Motor neuron (in vitro differentiated cells): Measurements from ENCODE around the gene PAGE1. TPM values are rescaled to one million over a fixed set of nuclear protein-coding genes. Genes with fewer than 3 reads are reported as not detected.
"Not testable (repeated sequence)": the region's sequence is repeated elsewhere in the genome, so short reads cannot be mapped to it uniquely, and the experiment has no call there.

ENCODE experiments used
- ATAC-seq, 8 experiments: fragments of 200-7000 bp; cut with Tn5 transposase; replicated peaks in 6 of 8; 2 replicates each; pipeline ENCODE4 v1.8.0; 2021; ENCODE audit warnings: mild to moderate bottlenecking in 8 of 8, moderate library complexity in 8 of 8
- H3K27ac ChIP-seq, 2 donors: fragments of 250-450 bp; sonication (Bioruptor Pico); 2 replicates each; pipeline ENCODE4 v1.9.0; 2021; ENCODE audit warnings: antibody characterized with exemption in 2 of 2, mild to moderate bottlenecking in 2 of 2, moderate library complexity in 1 of 2
- H3K4me1 ChIP-seq, 2 donors: fragments of 250-450 bp; sonication (Bioruptor Pico); replicated peaks in 1 of 2; 2 replicates each; pipeline ENCODE4 v1.6.1; 2021; ENCODE audit warnings: antibody characterized with exemption in 2 of 2, mild to moderate bottlenecking in 2 of 2, moderate library complexity in 1 of 2
- H3K4me3 ChIP-seq, 5 donors: fragments of 250-450 bp; sonication (Bioruptor Pico); 2 replicates each; pipeline ENCODE4 v1.9.0; 2021; ENCODE audit warnings: antibody characterized with exemption in 5 of 5, mild to moderate bottlenecking in 5 of 5, moderate library complexity in 4 of 5
- WGBS, 10 experiments: fragments of 450-650 bp; shearing (Covaris generic); methylation state at CpG; one replicate each; pipeline ENCODE4 v1.0.0; 2022; 5-methylcytosine and 5-hydroxymethylcytosine counted together
- in situ Hi-C, 9 experiments: fragments of 400-800 bp; cut with MboI; loops; one replicate each; pipeline ENCODE4 v1.15.0; 2021; ENCODE audit warnings: low sequenced_read_pairs in 9 of 9, low pct_unique_long_range_greater_than_20kb in 2 of 9; ENCODE audit not compliant: unreplicated experiment in 9 of 9
- total RNA-seq, 8 experiments: library from RNA; unstranded; fragments of 300-600 nt; gene quantifications; 2 replicates each; pipeline versions ENCODE4 v1.2.3 to v1.2.4, GENCODE V29; 2022

The PAGE1 gene
- total RNA-seq: not detected

- in situ Hi-C loops: no loop called here
- Histone ChIP-seq H3K4me3 (no peak within 1 kb of the TSS), H3K4me1 (no peaks in the 10 kb centered on the region), H3K27ac (no peak within 1 kb of the TSS)
- no peak for ATAC-seq
- WGBS, 10 experiments: 53 to 100% (median 72%) methylated on average over 1 to 6 of the region's 38 CpGs; no CpG with 5 or more reads in 5 of the 10 experiments
Measured at GRCh38 chrX:49695276-49696180, at the start of gene PAGE1. PAGE1 (minus strand) TSS chrX:49695984; CDS start chrX:49694770, 1,214 bp downstream.

- ATAC-seq, H3K27ac ChIP-seq, in situ Hi-C loops, H3K4me1 ChIP-seq, H3K4me3 ChIP-seq: not testable (repeated sequence)
- WGBS, 10 experiments: 55 to 86% methylated on average over 1 of the region's 1 CpG; no CpG with 5 or more reads in 8 of the 10 experiments
Measured at GRCh38 chrX:49741501-49741900, 45.7 kb upstream of the PAGE1 start.

GRCh38 chrX:49727847-49728246 lies 32.1 kb upstream of the PAGE1 start:
- no peak for ATAC-seq

GRCh38 chrX:49726966-49727365 lies 31.2 kb upstream of the PAGE1 start:
- no peaks in the 10 kb centered on the region for H3K4me1 ChIP-seq
- no peak for ATAC-seq
- in situ Hi-C loops: no loop called here
- no peak overlapping the region for H3K4me3 ChIP-seq
- WGBS, 10 experiments: 50 to 100% methylated on average over 1 of the region's 5 CpGs; no CpG with 5 or more reads in 8 of the 10 experiments
- H3K27ac ChIP-seq: no peak overlapping the region

More at GRCh38 chrX:49727847-49728246, 32.1 kb upstream of the PAGE1 start:
- H3K4me3 ChIP-seq: no peak overlapping the region
- no peaks in the 10 kb centered on the region for H3K4me1 ChIP-seq
- in situ Hi-C loops: no loop called here
- 0 to 70% (median 40%) methylated on average over 1 to 2 of the region's 9 CpGs; no CpG with 5 or more reads in 7 of the 10 experiments for WGBS, 10 experiments
- no peak overlapping the region for H3K27ac ChIP-seq

- in situ Hi-C loops: no loop called here
- ATAC-seq: no peak
- WGBS, 10 experiments: 30 to 100% (median 100%) methylated on average over 1 to 2 of the region's 12 CpGs; no CpG with 5 or more reads in 5 of the 10 experiments
- no peak overlapping the region for H3K27ac ChIP-seq
- H3K4me1 ChIP-seq: no peaks in the 10 kb centered on the region
- no peak overlapping the region for H3K4me3 ChIP-seq
Measured at GRCh38 chrX:49725923-49726904, 30.4 kb upstream of the PAGE1 start.

GRCh38 chrX:49725401-49725800 lies 29.6 kb upstream of the PAGE1 start:
- in situ Hi-C loops: no loop called here
- ATAC-seq: no peak
- 0% methylated on average over 1 of the region's 3 CpGs; no CpG with 5 or more reads in 9 of the 10 experiments for WGBS, 10 experiments
- no peak overlapping the region for H3K27ac ChIP-seq
- no peaks in the 10 kb centered on the region for H3K4me1 ChIP-seq
- H3K4me3 ChIP-seq: no peak overlapping the region

- H3K4me3 ChIP-seq, in situ Hi-C loops, ATAC-seq, H3K27ac ChIP-seq, H3K4me1 ChIP-seq: not testable (repeated sequence)
- WGBS, 10 experiments: 0 to 67% (median 23%) methylated on average over 1 to 2 of the region's 2 CpGs; no CpG with 5 or more reads in 2 of the 10 experiments
Measured at GRCh38 chrX:49720106-49720505, 24.3 kb upstream of the PAGE1 start.

GRCh38 chrX:49712577-49712976 lies 16.8 kb upstream of the PAGE1 start:
- Histone ChIP-seq H3K4me3 (no peak overlapping the region), H3K27ac (no peak overlapping the region), H3K4me1 (peaks cover 0 to 5% of the 10 kb centered on the region in 2 donors)
- in situ Hi-C loops: no loop called here
- WGBS, 10 experiments: 0 to 100% (median 42%) methylated on average over 1 to 3 of the region's 3 CpGs; no CpG with 5 or more reads in 7 of the 10 experiments
- no peak for ATAC-seq

- in situ Hi-C loops: no loop called here
- Histone ChIP-seq H3K27ac (no peak overlapping the region), H3K4me3 (no peak overlapping the region), H3K4me1 (peaks cover 0 to 5% of the 10 kb centered on the region in 2 donors)
- ATAC-seq: peak in 5 of 8 experiments; percentile 19 to 63 (median 49)
- WGBS, 10 experiments: 20 to 71% methylated on average over 1 of the region's 1 CpG; no CpG with 5 or more reads in 8 of the 10 experiments
Measured at GRCh38 chrX:49710744-49711319, 15.0 kb upstream of the PAGE1 start.

- 0 to 100% (median 49%) methylated on average over 1 to 5 of the region's 8 CpGs; no CpG with 5 or more reads in 2 of the 10 experiments for WGBS, 10 experiments
- no peak for ATAC-seq
- H3K4me1 ChIP-seq: peaks cover 2 to 17% of the 10 kb centered on the region in 2 donors
- no peak overlapping the region for H3K27ac ChIP-seq
- in situ Hi-C loops: no loop called here
- H3K4me3 ChIP-seq: no peak overlapping the region
Measured at GRCh38 chrX:49704691-49705404, 9.1 kb upstream of the PAGE1 start.

GRCh38 chrX:49701933-49702332 lies 6.1 kb upstream of the PAGE1 start:
- Histone ChIP-seq H3K4me3 (no peak overlapping the region), H3K27ac (peak overlapping the region in 1 of 2 donors; percentile 50), H3K4me1 (peaks cover 2 to 17% of the 10 kb centered on the region in 2 donors)
- peak in 4 of 8 experiments; percentile 47 to 74 (median 68) for ATAC-seq
- 0 to 62% (median 16%) methylated on average over 2 to 5 of the region's 5 CpGs; no CpG with 5 or more reads in 6 of the 10 experiments for WGBS, 10 experiments
- in situ Hi-C loops: no loop called here

- in situ Hi-C loops: no loop called here
- ATAC-seq: no peak
- H3K27ac ChIP-seq: peak overlapping the region in 1 of 2 donors; percentile 50
- H3K4me1 ChIP-seq: peaks cover 2 to 17% of the 10 kb centered on the region in 2 donors
- no peak overlapping the region for H3K4me3 ChIP-seq
Measured at GRCh38 chrX:49701323-49701722, 5.5 kb upstream of the PAGE1 start.
